ENCODE measurements around the gene CMIP.
"Not testable (repeated sequence)": the region's sequence is repeated elsewhere in the genome, so short reads cannot be mapped to it uniquely, and the experiment has no call there.

Gene CMIP

DNA sequence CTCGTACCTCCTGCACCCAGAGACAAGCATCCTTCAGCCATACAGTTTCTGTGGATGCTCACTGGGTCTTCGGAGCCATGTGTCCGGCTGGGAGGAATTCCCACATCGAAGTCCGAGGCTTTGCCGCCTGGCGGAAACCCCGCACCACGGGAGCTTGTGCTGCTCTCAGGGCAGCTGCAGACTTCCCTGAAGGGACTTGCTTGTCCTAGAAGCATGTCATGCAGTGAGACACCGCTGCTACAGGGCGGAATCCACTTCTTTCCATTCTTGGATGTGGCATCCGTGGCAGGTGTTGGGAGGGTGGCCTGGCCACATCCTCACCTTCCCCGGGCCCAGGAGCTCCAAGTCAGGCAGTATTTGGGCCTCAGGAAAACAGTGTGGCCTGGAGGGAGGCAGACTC lies 122.5 kb downstream of the CMIP start:
- no peak for DNase-seq (ENCODE audit: low read depth)

- no peak for DNase-seq (ENCODE audit: low read depth)
Observed at GRCh38 chr16:81567987-81568748, 123.6 kb downstream of the CMIP start.

- no peak for DNase-seq (ENCODE audit: low read depth)
Observed at GRCh38 chr16:81568749-81569087, 124.1 kb downstream of the CMIP start.

DNA sequence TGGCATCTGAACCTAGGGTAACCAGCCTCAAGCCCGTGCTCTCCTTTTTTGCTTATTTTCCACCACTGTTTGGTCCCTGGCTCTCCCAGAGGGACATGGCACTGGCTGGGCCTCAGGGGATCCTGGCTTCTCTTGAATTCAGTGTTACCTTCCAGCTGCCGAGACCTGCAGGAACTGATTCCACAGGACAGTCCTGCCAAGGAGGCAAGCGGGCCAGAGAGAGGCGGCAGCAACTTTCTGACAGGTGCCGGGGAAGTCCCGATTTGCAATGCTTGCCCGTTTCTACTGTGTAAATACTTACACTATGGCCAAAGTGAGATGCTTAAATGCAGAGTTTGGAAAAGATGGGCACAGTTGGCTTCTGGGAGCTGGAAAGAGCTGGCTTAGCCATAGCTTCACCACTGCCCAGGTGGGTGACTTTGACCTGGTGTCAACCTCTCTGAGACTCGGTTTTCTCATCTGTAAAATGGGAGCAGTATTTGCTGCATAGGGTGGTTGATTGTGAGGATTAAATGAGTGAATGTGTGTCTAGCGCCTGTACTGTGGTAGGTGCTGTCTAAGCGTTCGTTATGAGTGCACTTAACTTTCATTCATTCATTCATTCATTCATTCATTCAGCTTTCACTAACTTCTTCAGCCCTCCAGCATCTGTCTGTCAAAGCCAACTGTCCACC lies 124.9 kb downstream of the CMIP start:
- DNase-seq (ENCODE audit: low read depth), result no peak

- DNase-seq (ENCODE audit: low read depth), result no peak
Observed at GRCh38 chr16:81570151-81570846, 125.7 kb downstream of the CMIP start.

DNA sequence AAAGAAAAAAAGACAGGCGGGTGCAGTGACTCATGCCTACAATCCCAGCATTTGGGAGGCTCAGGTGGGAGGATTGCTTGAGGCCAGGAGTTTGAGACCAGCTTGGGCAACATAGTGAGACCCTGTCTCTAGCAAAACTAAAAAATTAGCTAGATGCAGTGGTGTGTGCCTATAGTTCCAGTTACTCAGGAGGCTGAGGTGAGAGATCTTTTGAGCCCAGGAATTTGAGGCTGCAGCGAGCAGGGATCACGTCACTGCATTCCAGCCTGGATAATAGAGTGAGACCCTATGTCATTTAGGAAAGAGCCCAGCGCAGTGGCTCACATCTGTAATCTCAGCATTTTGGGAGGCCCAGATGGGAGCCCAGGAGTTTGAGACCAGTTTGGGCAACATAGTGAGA lies 126.6 kb downstream of the CMIP start:
- DNase-seq (ENCODE audit: low read depth), result no peak

DNA sequence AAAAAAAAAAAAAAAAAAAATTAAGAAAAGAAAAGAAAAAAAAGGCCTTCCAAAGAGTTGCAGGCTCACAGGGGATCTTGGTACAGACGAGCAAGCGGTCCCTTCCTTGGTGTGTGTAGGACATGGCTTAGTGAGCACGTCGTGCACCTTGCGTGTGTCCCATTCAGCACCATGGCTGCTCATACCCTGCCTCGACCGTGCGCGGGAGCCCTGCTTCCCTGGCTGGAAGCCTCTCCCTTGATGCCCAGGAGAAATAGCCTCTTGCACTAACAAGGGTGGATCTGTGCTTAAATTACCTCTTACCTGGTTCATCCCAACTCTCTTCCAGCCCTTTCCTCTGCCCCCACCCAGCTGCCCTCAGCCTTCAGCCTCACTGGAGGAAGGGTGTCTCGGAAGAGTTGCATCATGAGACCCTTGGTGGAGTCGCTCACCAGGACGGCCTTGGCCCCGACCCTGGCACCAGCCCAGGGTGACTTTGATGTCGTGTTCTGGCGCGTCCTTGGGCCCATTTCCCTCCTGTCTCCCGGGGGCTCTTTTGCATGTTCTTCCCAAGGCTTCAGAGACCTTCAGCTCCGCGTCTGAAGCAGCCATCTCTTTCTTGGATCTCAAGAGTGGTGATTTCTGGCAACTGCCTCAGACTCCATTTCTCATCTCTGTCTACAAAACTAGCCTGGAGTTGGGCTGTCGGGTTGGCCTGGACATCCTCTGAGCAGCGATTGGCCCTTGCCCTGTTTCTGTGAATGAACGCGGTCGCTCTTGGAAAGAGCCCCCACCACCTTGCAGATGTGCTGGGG lies 127.2 kb downstream of the CMIP start:
- no peak for DNase-seq (ENCODE audit: low read depth)

GRCh38 chr16:81572386-81573144 lies 128.0 kb downstream of the CMIP start:
- no peak for DNase-seq (ENCODE audit: low read depth)

GRCh38 chr16:81573533-81574020 lies 129.0 kb downstream of the CMIP start:
- DNase-seq (ENCODE audit: low read depth), result no peak

- no peak for DNase-seq (ENCODE audit: low read depth)
Observed at GRCh38 chr16:81574168-81574567, 129.6 kb downstream of the CMIP start.

DNA sequence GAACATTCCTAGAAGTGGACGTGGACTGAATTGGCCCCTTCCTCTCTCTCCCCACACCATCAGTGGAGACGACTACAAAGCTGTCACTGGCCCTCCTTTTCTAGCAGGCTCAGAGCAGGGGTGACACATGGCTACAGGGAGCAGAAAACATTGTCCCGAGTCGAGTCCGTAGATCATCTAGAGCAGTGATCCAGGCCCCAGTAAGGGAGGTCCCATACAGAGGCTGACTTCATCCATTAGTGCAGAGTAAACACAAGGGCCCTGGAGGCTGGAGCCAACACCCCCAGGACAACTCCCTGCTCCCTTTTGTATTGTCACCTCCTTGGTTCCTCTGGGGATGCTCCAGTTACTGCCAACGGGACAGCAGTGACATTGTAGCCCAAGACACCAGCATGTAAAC lies 130.7 kb downstream of the CMIP start:
- no peak for DNase-seq (ENCODE audit: low read depth)

GRCh38 chr16:81575834-81576233 lies 131.2 kb downstream of the CMIP start:
- DNase-seq (ENCODE audit: low read depth), result no peak

DNA sequence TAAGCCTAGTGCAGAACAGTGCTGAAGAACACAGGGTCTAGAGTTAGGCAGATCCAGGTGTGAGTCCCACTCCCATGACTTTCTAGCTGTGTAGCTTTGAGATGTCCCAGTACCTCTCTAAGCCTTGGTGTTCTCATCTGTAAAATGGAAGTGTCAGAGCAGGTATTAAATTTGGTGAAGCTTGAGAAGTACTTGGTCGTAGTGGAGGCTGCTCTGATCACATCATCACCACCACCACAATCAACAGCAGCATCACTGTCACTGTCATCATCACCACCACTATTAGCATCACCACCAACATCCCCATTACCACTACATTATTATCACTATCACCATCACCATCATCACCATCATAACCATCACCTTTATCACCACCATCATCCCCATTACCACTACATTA lies 132.1 kb downstream of the CMIP start:
- no peak for DNase-seq (ENCODE audit: low read depth)

GRCh38 chr16:81577272-81577671 lies 132.7 kb downstream of the CMIP start:
- not testable (repeated sequence) for DNase-seq (ENCODE audit: low read depth)

GRCh38 chr16:81578076-81578475 lies 133.5 kb downstream of the CMIP start:
- DNase-seq (ENCODE audit: low read depth), result no peak

DNA sequence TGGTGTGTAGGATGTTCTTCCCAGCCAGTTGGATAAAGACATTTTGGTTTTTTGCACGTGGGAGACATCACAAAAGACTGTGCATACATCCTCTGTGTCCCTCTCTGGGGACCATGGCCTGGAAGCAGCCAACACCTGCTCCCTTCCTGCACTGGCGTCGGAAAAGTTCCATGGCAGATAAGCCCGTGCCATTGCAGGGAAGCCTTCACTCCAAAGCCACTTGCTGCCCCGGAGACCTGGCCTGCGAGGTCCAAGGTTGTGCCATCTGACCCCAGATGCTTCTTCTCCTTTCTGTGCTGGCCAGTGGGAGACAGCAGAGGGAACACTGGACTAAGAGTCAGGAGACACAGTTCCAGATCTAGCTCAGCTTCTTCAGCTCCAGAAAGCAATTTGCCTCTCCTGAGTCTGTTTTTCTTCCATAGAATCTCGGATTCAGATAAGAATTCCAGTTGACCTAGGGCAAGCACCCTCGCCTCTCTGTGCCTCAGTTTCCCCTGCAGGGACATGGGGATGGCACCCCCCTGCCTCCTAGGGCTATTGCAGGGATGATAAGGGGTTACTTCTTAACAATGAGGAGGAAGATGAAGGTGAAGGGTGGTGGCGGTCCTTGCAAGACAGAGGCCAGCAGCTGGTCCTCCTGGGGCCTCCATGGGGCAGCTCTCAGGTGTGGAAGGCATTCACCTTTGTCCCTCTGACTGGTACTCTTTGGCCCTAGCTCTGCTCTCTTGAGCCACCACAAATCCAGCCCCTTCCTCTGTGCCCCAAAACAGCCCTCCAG lies 134.2 kb downstream of the CMIP start:
- no peak for DNase-seq (ENCODE audit: low read depth)

DNA sequence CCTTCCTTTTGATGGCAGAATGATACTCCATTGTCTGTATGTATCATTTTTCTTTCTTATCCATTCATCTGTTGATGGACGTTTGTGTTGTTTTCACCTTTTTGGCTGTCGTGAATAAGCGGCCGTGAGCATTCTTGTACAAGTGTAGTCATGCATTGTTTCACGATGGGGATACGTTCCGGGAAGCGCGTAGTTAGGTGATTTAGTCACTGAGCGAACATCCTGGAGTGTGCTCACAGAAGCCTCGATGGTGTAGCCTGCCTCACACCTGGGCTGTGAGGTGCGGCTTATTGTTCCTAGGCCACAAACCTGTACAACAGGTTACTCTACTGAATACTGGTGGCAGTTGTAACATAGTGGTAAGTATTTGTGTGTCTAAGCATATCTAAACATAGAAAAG lies 136.5 kb downstream of the CMIP start:
- DNase-seq (ENCODE audit: low read depth), result no peak

DNA sequence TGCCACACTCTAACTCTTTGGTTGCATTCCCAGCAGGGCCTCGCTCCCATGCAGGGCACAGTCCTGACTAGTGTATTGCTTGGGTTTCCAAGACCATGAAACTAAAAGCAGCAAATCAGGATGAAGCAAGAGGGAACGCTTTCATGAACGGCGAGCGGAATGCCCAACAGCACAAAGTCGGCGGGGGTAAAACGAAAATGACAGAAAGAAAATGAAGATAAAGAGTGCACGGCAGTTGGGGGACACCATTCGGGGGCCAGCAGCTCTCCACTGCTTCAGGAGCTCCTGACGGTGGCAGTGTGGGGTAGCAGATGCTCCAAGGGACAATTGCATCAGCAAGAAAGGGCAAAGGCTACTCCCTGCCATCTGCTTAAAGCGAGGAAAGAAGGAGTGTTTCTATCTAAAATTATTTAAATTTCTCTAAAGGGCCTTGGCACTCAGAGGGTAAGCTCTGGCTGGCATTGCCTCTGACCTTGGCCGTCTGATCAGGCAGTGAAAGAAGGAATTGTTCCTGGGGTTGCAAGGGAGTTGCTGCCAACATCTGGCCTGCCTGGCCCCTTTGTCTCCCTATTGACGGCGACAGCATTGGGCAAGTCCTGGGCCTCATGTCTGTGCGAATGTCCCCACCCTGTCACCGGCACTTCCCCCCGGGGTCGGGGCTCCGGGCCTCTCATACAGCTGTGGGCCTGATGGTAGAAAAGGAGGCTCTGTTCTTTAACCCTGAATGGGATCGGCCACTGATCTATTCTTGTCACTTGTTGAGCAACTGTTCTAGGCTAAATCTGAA lies 138.2 kb downstream of the CMIP start:
- DNase-seq (ENCODE audit: low read depth), result no peak

DNA sequence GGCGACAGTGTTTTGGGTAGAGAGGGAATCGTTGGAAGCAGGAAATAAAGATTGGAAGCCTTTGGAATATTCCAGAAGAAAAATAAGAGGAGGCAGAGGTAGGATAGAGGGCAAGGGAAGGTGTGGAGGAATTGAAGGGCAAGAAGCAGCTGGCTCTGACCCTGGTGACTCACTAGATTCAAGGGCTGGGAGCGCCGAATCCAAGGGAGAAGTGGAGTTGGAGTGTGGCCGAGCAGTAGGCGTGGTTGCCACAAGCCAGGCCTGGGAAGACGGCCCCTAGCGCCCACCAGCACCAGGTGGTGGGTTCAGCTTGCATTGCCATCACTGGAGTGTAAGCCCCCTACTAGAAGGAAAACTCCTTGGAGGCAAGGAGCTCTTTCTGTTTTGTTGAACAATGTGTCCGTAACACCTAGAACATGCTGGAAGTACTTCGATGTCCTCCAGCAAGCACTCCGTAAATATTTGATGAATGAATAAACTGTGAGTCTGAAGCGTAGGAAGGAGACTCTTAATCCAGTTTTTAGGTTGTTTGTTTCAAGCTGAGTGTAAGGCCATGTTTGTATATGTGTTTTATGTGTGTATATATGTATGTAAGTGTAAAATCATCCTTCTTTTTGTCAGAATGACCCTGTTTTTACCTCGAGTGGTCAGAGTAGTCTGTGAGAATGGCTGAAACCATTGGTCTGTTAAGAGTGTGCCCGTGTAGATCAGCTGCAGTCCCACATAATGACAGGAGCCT lies 139.5 kb downstream of the CMIP start:
- no peak for DNase-seq (ENCODE audit: low read depth)
